GM21447 (cell line): ENCODE results near the gene CAPN6.

ENCODE experiments used
- ATAC-seq: cut with Tn5 transposase; IDR thresholded peaks from one replicate; pipeline ENCODE4 v1.9.1; 2021; ENCODE audit not compliant: unreplicated experiment

The CAPN6 gene

DNA sequence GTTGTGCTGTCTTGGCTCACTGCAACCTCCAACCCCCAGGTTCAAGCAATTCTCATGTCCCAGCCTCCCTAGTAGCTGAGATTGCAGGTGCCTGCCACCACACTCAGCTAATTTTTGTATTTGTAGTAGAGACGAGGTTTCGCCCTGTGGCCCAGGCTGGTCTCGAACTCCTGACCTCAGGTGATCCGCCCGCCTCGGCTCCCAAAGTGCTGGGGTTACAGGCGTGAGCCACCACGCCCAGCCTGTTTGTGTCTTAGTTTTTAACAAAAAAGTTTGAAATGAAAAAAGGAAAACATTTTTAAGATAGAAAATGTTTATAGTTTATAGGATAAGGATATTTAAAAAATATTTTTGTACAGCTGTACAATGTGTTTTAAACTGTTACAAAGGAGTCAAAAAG is 62.4 kb downstream of the CAPN6 start:
- no peak for ATAC-seq

- no peak for ATAC-seq
These were observed 70.0 kb downstream of the CAPN6 start for GRCh38 chrX:111200327-111200726.

GRCh38 chrX:111199505-111199904 is 70.8 kb downstream of the CAPN6 start:
- ATAC-seq = no peak
